Cardiac fibroblast (primary cell): Measurements from ENCODE around the gene ATIC.

Source experiments
- DNase-seq, 2 donors: peaks; one replicate each; pipeline versions ENCODE4 v3.0.0 to v3.0.0-alpha.2; 2010; ENCODE audit warnings: low read depth in 2 of 2
- H3K4me3 ChIP-seq, 2 donors: replicated peaks in 1 of 2; 1 replicate in 1 of 2; 2 replicates in 1 of 2; pipeline ENCODE4 v1.5.1; 2011; ENCODE audit warnings: low read depth in 2 of 2, low read length in 2 of 2, mild to moderate bottlenecking in 2 of 2, moderate library complexity in 1 of 2
- TF ChIP-seq, protein P1 (sequence below): IDR thresholded peaks from one replicate; pipeline ENCODE4 v1.5.1; 2011; ENCODE audit warnings: low read depth, mild to moderate bottlenecking, low read length, inconsistent platforms

The ATIC gene

DNA sequence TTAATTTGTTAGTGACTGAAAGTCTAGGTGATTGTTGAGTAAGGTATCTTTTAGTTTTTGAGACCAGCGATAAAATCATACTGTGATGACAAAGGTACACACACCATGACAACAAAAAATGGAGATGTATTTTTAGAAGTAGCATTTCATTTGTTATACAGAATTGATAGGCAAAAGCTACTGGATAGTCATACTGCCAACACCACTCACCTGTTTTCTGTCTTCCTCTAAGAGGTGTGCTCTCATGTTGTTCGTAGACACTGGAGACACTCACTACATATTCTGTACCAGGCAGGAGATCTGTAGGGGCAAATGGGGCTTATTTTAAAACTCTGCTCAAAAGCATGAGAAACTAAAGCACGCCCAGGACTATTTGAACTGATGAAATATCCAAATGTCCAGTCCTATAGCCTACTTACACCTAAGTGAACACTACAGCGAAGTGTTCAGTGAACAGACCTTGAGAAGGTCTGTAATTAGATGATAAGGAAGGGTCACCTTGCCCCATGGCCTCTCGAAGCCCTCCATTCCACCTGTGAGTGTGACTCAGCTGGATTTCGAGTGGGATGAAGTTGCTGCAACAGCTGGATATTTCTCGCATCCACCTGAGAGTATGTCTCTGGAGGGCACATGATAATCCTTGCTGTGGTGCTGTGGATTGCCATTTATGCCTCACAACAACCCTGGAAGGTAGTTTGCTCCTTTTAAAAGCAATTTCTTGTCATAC is 76.3 kb downstream of the ATIC start:
- TF ChIP-seq, protein P1, sequence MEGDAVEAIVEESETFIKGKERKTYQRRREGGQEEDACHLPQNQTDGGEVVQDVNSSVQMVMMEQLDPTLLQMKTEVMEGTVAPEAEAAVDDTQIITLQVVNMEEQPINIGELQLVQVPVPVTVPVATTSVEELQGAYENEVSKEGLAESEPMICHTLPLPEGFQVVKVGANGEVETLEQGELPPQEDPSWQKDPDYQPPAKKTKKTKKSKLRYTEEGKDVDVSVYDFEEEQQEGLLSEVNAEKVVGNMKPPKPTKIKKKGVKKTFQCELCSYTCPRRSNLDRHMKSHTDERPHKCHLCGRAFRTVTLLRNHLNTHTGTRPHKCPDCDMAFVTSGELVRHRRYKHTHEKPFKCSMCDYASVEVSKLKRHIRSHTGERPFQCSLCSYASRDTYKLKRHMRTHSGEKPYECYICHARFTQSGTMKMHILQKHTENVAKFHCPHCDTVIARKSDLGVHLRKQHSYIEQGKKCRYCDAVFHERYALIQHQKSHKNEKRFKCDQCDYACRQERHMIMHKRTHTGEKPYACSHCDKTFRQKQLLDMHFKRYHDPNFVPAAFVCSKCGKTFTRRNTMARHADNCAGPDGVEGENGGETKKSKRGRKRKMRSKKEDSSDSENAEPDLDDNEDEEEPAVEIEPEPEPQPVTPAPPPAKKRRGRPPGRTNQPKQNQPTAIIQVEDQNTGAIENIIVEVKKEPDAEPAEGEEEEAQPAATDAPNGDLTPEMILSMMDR: no peak
- H3K4me3 ChIP-seq: no peak overlapping the region
- DNase-seq: no peak

- DNase-seq: no peak
- no peak overlapping the region for H3K4me3 ChIP-seq
- TF ChIP-seq, protein P1: no peak
Observed at GRCh38 chr2:215390550-215390913, 78.7 kb downstream of the ATIC start.

DNA sequence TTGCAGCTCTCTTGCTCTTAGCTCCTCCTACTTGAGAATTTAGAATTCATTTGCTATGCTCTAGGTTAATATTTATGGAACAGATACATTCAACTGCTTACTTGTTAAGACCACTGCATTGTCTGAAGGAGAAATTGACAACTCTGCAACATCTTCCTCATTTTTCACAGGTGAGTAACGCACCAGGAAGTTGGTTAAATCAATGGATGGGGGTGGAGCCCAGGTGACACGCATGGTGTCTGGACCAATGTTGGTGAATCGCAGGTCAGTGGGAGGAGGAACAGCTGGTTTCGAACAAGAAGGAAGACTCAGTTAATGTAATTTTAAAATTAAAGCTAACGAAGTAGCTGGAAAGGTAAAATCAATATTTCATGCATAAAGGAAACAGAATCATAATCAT is 79.7 kb downstream of the ATIC start:
- no peak for DNase-seq
- TF ChIP-seq, protein P1: no peak
- H3K4me3 ChIP-seq: no peak overlapping the region

DNA sequence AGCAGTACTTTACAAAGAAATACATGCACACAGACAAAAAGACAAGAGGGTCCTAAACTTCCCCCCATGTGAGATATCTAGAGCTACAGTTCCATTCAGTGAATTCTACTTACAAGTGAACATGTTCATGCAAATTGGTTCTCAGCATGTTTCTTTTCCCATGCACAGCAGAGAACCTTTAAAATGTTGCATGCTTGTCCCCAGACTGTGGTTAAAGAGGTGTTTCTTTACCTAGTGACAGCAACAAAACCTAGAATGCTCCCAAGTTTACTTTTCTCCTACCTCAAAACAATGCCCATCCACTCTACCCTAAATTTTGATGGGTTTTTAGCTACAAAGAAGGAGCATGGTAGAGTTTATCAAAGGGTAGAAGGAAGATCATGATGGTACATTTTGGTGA is 80.3 kb downstream of the ATIC start:
- no peak for DNase-seq
- TF ChIP-seq, protein P1: no peak
- H3K4me3 ChIP-seq: no peak overlapping the region

GRCh38 chr2:215392687-215393270 is 80.9 kb downstream of the ATIC start:
- no peak for DNase-seq
- TF ChIP-seq, protein P1: no peak
- no peak overlapping the region for H3K4me3 ChIP-seq

DNA sequence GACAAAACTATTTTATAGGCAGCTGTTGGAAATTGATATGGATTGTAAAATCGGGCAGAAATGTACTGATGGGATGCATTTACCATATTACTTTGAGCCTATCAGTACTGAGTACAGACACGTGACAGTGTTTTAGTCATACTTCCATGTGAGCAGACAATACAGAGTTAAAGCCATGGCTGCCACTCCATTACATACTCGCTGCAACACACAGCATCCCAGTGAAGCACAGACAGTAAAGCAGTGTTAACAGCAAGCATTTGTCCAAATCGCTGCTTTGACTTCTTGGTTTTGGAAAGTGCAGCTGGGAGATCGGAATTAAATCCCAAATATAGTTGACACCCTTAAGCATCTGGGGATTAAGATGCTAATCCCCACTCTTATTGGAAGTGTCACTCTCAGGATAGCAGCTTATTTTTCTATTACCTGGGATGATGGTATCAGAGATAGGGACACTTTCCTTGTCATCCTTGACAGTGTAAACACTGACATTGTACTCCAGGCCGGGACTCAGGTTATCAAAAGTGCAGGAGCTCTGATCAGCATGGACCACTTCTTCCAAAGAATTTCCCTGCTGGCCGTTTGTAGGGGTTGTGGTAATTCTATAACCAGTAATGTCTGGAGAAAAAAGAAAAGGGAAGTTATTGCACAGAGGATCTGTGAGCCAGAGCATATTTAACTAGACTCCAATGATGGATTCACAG is 82.4 kb downstream of the ATIC start:
- no peak for DNase-seq
- H3K4me3 ChIP-seq: no peak overlapping the region
- TF ChIP-seq, protein P1: no peak
